C4-2B (cell line): ENCODE data around the gene OR10V1.

Experiments used
- H3K27ac ChIP-seq: fragments of 450-650 bp; 2 replicates; pipeline ENCODE4 v1.5.1; 2017
- ZFX ChIP-seq: fragments of 450-650 bp; IDR thresholded peaks from 2 replicates; pipeline ENCODE4 v1.6.1; 2017
- TF ChIP-seq, protein P1 (sequence below): fragments of 450-650 bp; conservative IDR thresholded peaks from 2 replicates; pipeline ENCODE4 v1.5.1; 2017; ENCODE audit warnings: mild to moderate bottlenecking

Gene OR10V1

DNA sequence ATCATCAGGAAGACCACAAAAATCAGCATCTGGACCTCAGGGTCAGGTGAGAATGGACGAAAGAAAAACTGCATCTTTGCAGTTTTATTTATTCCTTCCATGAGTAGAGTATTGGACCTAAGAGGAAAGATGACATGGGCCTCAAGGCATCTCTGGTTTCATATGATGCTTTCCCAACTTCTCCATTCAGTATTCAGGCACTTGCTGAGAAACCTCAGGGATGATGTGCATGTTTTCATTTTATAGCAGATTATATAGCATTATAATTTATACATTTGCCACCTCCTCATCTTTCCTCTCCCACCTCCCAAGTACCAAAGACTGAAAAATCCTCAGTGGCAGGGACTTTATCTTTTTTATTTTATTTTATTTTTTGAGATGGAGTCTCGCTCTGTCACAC lies at the start of gene OR10V1:
TSS of gene OR10V1 (minus strand) at position 101 of the 400 bp plus-strand sequence. CDS start at position 101, 0 bp downstream.
- TF ChIP-seq, protein P1, sequence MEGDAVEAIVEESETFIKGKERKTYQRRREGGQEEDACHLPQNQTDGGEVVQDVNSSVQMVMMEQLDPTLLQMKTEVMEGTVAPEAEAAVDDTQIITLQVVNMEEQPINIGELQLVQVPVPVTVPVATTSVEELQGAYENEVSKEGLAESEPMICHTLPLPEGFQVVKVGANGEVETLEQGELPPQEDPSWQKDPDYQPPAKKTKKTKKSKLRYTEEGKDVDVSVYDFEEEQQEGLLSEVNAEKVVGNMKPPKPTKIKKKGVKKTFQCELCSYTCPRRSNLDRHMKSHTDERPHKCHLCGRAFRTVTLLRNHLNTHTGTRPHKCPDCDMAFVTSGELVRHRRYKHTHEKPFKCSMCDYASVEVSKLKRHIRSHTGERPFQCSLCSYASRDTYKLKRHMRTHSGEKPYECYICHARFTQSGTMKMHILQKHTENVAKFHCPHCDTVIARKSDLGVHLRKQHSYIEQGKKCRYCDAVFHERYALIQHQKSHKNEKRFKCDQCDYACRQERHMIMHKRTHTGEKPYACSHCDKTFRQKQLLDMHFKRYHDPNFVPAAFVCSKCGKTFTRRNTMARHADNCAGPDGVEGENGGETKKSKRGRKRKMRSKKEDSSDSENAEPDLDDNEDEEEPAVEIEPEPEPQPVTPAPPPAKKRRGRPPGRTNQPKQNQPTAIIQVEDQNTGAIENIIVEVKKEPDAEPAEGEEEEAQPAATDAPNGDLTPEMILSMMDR = no peak
- TF ChIP-seq ZFX = no peak
- H3K27ac ChIP-seq = no peak within 1 kb of the TSS

GRCh38 chr11:59761993-59762392 lies 48.3 kb upstream of the OR10V1 start:
- TF ChIP-seq ZFX = no peak
- TF ChIP-seq, protein P1 = no peak
- H3K27ac ChIP-seq = no peak overlapping the region

DNA sequence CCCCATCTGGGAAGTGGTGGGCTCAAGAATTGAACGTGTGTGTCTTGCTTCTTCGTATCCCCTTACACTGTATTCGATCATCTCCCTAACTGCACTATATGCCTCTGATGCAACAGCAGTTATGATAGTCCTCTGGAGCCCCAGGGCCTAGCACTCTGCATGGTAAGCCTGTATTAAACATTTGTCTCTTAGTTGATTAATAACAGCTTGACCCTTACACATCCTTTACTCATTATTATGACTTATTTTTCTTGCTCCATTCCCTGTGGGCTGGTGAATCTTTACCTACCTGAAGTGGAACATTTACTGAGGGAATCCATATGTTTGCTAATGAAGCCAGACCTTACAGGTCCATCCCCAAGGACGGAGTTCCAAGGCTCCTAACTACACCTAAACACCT lies 47.1 kb upstream of the OR10V1 start:
- H3K27ac ChIP-seq = no peak overlapping the region
- TF ChIP-seq, protein P1 = no peak
- no peak for TF ChIP-seq ZFX

DNA sequence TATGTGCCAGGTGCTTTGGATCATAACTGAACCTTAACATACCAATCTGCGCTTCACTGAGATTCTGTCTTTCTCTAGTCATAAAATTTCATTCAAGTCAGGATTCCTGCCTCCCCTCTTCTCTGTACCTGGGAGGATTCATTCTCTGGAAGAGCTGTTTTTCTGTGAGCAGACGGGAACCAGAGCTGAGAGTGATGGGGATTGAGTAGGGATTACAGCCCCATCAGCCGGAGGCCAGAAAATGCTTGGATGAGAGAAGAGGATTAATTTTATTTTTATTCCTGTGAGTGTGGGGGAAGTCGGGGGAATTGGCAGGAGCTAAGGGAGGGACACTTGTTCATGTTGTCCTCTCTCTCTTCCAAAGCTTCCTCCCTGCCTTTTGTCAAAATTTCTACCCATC lies 46.3 kb upstream of the OR10V1 start:
- TF ChIP-seq, protein P1 = no peak
- TF ChIP-seq ZFX = no peak
- H3K27ac ChIP-seq = no peak overlapping the region

GRCh38 chr11:59758401-59759037 lies 44.9 kb upstream of the OR10V1 start:
- TF ChIP-seq ZFX = no peak
- TF ChIP-seq, protein P1 = no peak

GRCh38 chr11:59756845-59757244 lies 43.2 kb upstream of the OR10V1 start:
- TF ChIP-seq, protein P1 = no peak
- no peak for TF ChIP-seq ZFX
- H3K27ac ChIP-seq = peak overlapping the region; percentile 95

More at GRCh38 chr11:59758401-59759037, 44.9 kb upstream of the OR10V1 start:
- no peak overlapping the region for H3K27ac ChIP-seq

DNA sequence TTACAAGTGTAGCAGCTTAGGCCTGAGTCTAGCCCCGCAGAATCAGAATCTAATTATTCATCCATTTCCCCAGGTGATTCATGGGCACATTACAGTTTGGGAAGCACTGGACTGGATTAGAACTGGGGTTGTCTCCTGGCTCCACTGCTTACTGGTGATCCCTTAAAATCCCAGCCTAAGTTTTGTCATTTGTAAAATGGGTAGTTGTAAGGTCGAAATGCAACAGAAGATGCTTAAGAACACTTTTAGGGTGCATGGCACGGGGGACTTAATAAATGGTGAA lies 42.9 kb upstream of the OR10V1 start:
- H3K27ac ChIP-seq = peak overlapping the region; percentile 95
- TF ChIP-seq ZFX = no peak
- TF ChIP-seq, protein P1 = no peak
